BJ (cell line): Measurements from ENCODE around the gene ARHGAP42. TPM values are rescaled to one million over a fixed set of nuclear protein-coding genes. Genes with fewer than 3 reads are reported as not detected.

ENCODE experiments used
- CTCF ChIA-PET: fragments of 350-600 bp; formaldehyde crosslinking; extraction: SDS; loops from one replicate; lab custom pipeline; 2021; ENCODE audit warnings: antibody characterized with exemption, inconsistent platforms; lab: Yijun Ruan, JAX
- POLR2A ChIA-PET: fragments of 300-600 bp; sonication (Branson Sonifier 250); formaldehyde crosslinking; extraction: SDS; loops from one replicate; lab custom pipeline; 2021; ENCODE audit warnings: antibody characterized with exemption; lab: Charles Lee
- DNase-seq: peaks from one replicate; pipeline ENCODE4 v3.0.0-alpha.2; 2011; ENCODE audit warnings: low read depth
- H3K27me3 ChIP-seq: 2 replicates; pipeline ENCODE4 v1.6.0; 2011; ENCODE audit warnings: low read length; ENCODE audit not compliant: control insufficient read depth, insufficient read depth
- H3K36me3 ChIP-seq: 2 replicates; pipeline ENCODE4 v1.5.1; 2011; ENCODE audit warnings: low read length; ENCODE audit not compliant: control insufficient read depth, insufficient read depth
- H3K4me3 ChIP-seq: 2 replicates; pipeline ENCODE4 v1.5.1; 2011; ENCODE audit warnings: low read depth, mild to moderate bottlenecking, control low read depth, low read length
- CTCF ChIP-seq: IDR thresholded peaks from 2 replicates; pipeline ENCODE4 v1.5.1; 2011; ENCODE audit warnings: low read depth, mild to moderate bottlenecking, control low read depth, inconsistent platforms, low read length, moderate library complexity; ENCODE audit not compliant: insufficient read depth
- polyA plus RNA-seq: library from polyadenylated mRNA; depleted of rRNA; stranded (reverse); fragments of >200 nt; gene quantifications from 2 replicates; pipeline ENCODE4 v1.2.3, GENCODE V29; 2011

ARHGAP42 gene
- polyA plus RNA-seq, 1 experiment = 0.76 TPM

GRCh38 chr11:101030015-101030414 is 342.9 kb downstream of the ARHGAP42 start:
- Histone ChIP-seq H3K4me3 (no peak overlapping the region), H3K36me3 (no peaks in the 10 kb centered on the region), H3K27me3 (no peaks in the 10 kb centered on the region)
- no peak for TF ChIP-seq CTCF
- DNase-seq = no peak
- POLR2A ChIA-PET = no interaction called here
- CTCF ChIA-PET = no interaction called here

GRCh38 chr11:101030692-101031091 is 343.6 kb downstream of the ARHGAP42 start:
- Histone ChIP-seq H3K36me3 (no peaks in the 10 kb centered on the region), H3K4me3 (no peak overlapping the region), H3K27me3 (no peaks in the 10 kb centered on the region)
- no peak for DNase-seq
- CTCF ChIA-PET = no interaction called here
- POLR2A ChIA-PET = no interaction called here
- TF ChIP-seq CTCF = no peak

- POLR2A ChIA-PET = no interaction called here
- no peak for DNase-seq
- CTCF ChIA-PET = no interaction called here
Measured at GRCh38 chr11:101031713-101032112, 344.6 kb downstream of the ARHGAP42 start.

GRCh38 chr11:101032991-101033390 is 345.9 kb downstream of the ARHGAP42 start:
- no peak for TF ChIP-seq CTCF
- POLR2A ChIA-PET = no interaction called here
- DNase-seq = no peak
- Histone ChIP-seq H3K4me3 (no peak overlapping the region), H3K36me3 (no peaks in the 10 kb centered on the region), H3K27me3 (no peaks in the 10 kb centered on the region)
- CTCF ChIA-PET = no interaction called here

More at GRCh38 chr11:101031713-101032112, 344.6 kb downstream of the ARHGAP42 start:
- H3K4me3 ChIP-seq = no peak overlapping the region
- H3K36me3 ChIP-seq = no peaks in the 10 kb centered on the region
- no peaks in the 10 kb centered on the region for H3K27me3 ChIP-seq
- no peak for TF ChIP-seq CTCF

GRCh38 chr11:101034076-101034475 is 347.0 kb downstream of the ARHGAP42 start:
- no peaks in the 10 kb centered on the region for H3K36me3 ChIP-seq
- no peak for TF ChIP-seq CTCF
- ChIA-PET CTCF (no interaction called here), POLR2A (no interaction called here)
- H3K27me3 ChIP-seq = no peaks in the 10 kb centered on the region
- H3K4me3 ChIP-seq = no peak overlapping the region
- DNase-seq = no peak
